Panc1 (cell line): ENCODE results near the gene SALL3. TPM values are rescaled to one million over a fixed set of nuclear protein-coding genes. Genes with fewer than 3 reads are reported as not detected.

Experiments
- ATAC-seq: fragments of 200-7000 bp; cut with Tn5 transposase; 2 replicates; pipeline ENCODE4 v1.9.1; 2020; ENCODE audit warnings: mild to moderate bottlenecking, moderate library complexity
- BruUV-seq: library from RNA; stranded (reverse); fragments of 400-500 nt; replicated peaks from 2 replicates; lab custom pipeline; 2021; lab: Mats Ljungman, UMichigan
- CTCF ChIA-PET: fragments of 300-600 bp; sonication (Branson Sonifier 250); formaldehyde crosslinking; loops from one replicate; lab custom pipeline; 2022; ENCODE audit warnings: antibody characterized with exemption; lab: Charles Lee
- POLR2A ChIA-PET: fragments of 300-600 bp; sonication (Branson Sonifier 250); formaldehyde crosslinking; loops from one replicate; lab custom pipeline; 2022; ENCODE audit warnings: antibody characterized with exemption; lab: Charles Lee
- DNase-seq: peaks from one replicate; pipeline ENCODE4 v3.0.0-alpha.2; 2010; ENCODE audit warnings: low read depth, low spot score
- H3K27ac ChIP-seq: 2 replicates; pipeline ENCODE4 v1.5.1; 2011; ENCODE audit warnings: mild to moderate bottlenecking, low read length, inconsistent platforms
- H3K27me3 ChIP-seq: fragments of 200-500 bp; sonication (Bioruptor generic); 2 replicates; pipeline ENCODE4 v1.6.0; 2014; ENCODE audit warnings: low read length, inconsistent platforms; ENCODE audit not compliant: control insufficient read depth, insufficient read depth
- H3K36me3 ChIP-seq: fragments of 200-500 bp; sonication (Bioruptor generic); 2 replicates; pipeline ENCODE4 v1.5.1; 2014; ENCODE audit warnings: inconsistent platforms, mild to moderate bottlenecking, low read length, moderate library complexity; ENCODE audit not compliant: control insufficient read depth, insufficient read depth
- H3K4me1 ChIP-seq: 2 replicates; pipeline ENCODE4 v1.5.1; 2011; ENCODE audit warnings: inconsistent platforms, mild to moderate bottlenecking, low read length, moderate library complexity; ENCODE audit not compliant: control insufficient read depth, insufficient read depth
- H3K4me3 ChIP-seq, 2 experiments: 2 replicates each; pipeline ENCODE4 v1.5.1; 2011 to 2012; ENCODE audit warnings: low read depth in 2 of 2, low read length in 2 of 2, mild to moderate bottlenecking in 2 of 2, inconsistent platforms in 1 of 2, moderate library complexity in 1 of 2
- H3K9me3 ChIP-seq: fragments of 200-500 bp; sonication (Bioruptor generic); 2 replicates; pipeline ENCODE4 v1.5.1; 2014; ENCODE audit warnings: low read depth, mild to moderate bottlenecking, inconsistent platforms, low read length, moderate library complexity; ENCODE audit not compliant: control insufficient read depth, insufficient read depth
- POLR2AphosphoS5 ChIP-seq: IDR thresholded peaks from 2 replicates; pipeline ENCODE4 v1.6.1; 2012; ENCODE audit warnings: mild to moderate bottlenecking, low read depth, low read length, moderate library complexity
- SIN3A ChIP-seq: IDR thresholded peaks from 2 replicates; pipeline ENCODE4 v1.6.1; 2012; ENCODE audit warnings: low read depth, mild to moderate bottlenecking, low read length, moderate library complexity, borderline replicate concordance; ENCODE audit not compliant: insufficient read depth
- TCF7L2 ChIP-seq: IDR thresholded peaks from 2 replicates; pipeline ENCODE4 v1.6.1; 2011; ENCODE audit warnings: mild to moderate bottlenecking, low read depth, low read length, inconsistent platforms
- in situ Hi-C: cut with HindIII; loops from 2 replicates; pipeline ENCODE4 v1.10.0; 2016; ENCODE audit warnings: low sequenced_read_pairs, low pct_unique_long_range_greater_than_20kb
- intact Hi-C: fragments of 100-400 bp; cut with micrococcal nuclease; formaldehyde crosslinking; loops from one replicate; pipeline ENCODE4 v1.10.0; 2022; ENCODE audit not compliant: unreplicated experiment
- total RNA-seq: library from RNA; stranded (reverse); gene quantifications from one replicate; pipeline ENCODE4 v1.2.1, GENCODE V29; 2021; ENCODE audit not compliant: unreplicated experiment
- TF ChIP-seq, protein P1 (sequence below): fragments of 450-650 bp; IDR thresholded peaks from 2 replicates; pipeline ENCODE4 v1.5.1; 2017; ENCODE audit warnings: mild to moderate bottlenecking
- TF ChIP-seq, protein P2 (sequence below), 2 experiments: IDR thresholded peaks; 2 replicates each; pipeline ENCODE4 v1.6.1; 2011 to 2012; ENCODE audit warnings: low read depth in 2 of 2, control low read depth in 1 of 2, low read length in 1 of 2, mild to moderate bottlenecking in 1 of 2, moderate library complexity in 1 of 2; ENCODE audit not compliant: insufficient read depth in 1 of 2

SALL3 gene
- total RNA-seq, 1 experiment from 2014 or later: not detected

DNA sequence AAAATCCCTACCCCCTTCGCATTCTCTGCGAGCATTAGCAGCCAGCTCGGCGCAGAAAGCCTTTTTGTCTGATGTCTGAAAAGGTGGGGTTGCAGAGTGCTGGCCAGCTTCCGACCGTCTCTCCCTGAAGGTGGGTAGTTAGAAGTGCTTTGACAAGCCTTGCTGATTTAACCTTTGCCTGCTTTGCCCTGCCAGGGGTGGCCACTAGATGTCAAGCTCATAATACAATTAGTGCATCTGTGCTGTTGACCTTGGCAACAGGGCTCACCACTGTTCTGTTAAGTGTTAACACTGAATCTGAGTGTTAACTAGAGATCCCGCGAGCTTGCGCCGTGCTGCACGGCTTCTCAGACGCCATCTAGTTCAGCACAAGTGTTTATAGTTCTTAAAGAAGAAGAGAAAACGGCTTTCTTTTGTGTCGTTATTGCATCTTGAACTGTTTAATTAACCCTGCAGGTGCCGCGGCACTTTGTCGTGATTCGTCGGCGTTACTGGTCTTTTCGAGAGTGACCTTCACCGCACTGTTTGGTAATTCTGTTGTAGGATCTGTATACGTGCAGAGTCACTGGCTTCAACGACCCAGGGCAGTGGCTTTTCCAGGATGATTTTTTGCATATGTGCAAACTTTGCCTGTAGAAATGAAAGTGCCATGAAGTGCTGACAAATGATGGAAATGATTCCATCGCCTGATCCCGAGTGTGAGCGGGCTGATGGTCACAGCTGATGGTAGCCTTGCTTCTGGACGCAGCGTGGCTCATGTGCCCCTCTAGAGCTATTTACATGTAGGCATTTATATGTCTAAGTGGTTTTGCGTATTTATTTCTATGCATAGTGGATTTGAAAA lies 5.5 kb downstream of the SALL3 start:
- Histone ChIP-seq H3K27ac (no peak overlapping the region), H3K9me3 (no peaks in the 10 kb centered on the region), H3K36me3 (no peaks in the 10 kb centered on the region), H3K4me1 (peaks cover 12% of the 10 kb centered on the region), H3K27me3 (peaks cover 37% of the 10 kb centered on the region), H3K4me3 (peak overlapping the region in 1 of 2 experiments; percentile 2; a peak in 1 of 4 replicates)
- BruUV-seq: no TSS peak
- POLR2A ChIA-PET: no interaction called here
- intact Hi-C loops: loop anchor here (5.0 to 10.0 kb wide), 5 partner anchors 108 to 1070 kb away; no protein-coding TSS in a partner anchor
- peak; percentile 91 for ATAC-seq
- in situ Hi-C loops: no loop called here
- DNase-seq: peak; percentile 50
- TF ChIP-seq, protein P1, sequence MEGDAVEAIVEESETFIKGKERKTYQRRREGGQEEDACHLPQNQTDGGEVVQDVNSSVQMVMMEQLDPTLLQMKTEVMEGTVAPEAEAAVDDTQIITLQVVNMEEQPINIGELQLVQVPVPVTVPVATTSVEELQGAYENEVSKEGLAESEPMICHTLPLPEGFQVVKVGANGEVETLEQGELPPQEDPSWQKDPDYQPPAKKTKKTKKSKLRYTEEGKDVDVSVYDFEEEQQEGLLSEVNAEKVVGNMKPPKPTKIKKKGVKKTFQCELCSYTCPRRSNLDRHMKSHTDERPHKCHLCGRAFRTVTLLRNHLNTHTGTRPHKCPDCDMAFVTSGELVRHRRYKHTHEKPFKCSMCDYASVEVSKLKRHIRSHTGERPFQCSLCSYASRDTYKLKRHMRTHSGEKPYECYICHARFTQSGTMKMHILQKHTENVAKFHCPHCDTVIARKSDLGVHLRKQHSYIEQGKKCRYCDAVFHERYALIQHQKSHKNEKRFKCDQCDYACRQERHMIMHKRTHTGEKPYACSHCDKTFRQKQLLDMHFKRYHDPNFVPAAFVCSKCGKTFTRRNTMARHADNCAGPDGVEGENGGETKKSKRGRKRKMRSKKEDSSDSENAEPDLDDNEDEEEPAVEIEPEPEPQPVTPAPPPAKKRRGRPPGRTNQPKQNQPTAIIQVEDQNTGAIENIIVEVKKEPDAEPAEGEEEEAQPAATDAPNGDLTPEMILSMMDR: peak; percentile 75
- TF ChIP-seq, protein P2, sequence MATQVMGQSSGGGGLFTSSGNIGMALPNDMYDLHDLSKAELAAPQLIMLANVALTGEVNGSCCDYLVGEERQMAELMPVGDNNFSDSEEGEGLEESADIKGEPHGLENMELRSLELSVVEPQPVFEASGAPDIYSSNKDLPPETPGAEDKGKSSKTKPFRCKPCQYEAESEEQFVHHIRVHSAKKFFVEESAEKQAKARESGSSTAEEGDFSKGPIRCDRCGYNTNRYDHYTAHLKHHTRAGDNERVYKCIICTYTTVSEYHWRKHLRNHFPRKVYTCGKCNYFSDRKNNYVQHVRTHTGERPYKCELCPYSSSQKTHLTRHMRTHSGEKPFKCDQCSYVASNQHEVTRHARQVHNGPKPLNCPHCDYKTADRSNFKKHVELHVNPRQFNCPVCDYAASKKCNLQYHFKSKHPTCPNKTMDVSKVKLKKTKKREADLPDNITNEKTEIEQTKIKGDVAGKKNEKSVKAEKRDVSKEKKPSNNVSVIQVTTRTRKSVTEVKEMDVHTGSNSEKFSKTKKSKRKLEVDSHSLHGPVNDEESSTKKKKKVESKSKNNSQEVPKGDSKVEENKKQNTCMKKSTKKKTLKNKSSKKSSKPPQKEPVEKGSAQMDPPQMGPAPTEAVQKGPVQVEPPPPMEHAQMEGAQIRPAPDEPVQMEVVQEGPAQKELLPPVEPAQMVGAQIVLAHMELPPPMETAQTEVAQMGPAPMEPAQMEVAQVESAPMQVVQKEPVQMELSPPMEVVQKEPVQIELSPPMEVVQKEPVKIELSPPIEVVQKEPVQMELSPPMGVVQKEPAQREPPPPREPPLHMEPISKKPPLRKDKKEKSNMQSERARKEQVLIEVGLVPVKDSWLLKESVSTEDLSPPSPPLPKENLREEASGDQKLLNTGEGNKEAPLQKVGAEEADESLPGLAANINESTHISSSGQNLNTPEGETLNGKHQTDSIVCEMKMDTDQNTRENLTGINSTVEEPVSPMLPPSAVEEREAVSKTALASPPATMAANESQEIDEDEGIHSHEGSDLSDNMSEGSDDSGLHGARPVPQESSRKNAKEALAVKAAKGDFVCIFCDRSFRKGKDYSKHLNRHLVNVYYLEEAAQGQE (IDR thresholded peaks at IDR 0.05; ENCODE audit: insufficient read depth in 1 of 2, low read depth in 2 of 2, low read length in 1 of 2): no peak
- CTCF ChIA-PET: interaction anchor here (0.6 to 1.7 kb wide), 3 partner anchors 77 to 112 kb away, joined by 3 to 7 read pairs (median 6); no protein-coding TSS in a partner anchor

DNA sequence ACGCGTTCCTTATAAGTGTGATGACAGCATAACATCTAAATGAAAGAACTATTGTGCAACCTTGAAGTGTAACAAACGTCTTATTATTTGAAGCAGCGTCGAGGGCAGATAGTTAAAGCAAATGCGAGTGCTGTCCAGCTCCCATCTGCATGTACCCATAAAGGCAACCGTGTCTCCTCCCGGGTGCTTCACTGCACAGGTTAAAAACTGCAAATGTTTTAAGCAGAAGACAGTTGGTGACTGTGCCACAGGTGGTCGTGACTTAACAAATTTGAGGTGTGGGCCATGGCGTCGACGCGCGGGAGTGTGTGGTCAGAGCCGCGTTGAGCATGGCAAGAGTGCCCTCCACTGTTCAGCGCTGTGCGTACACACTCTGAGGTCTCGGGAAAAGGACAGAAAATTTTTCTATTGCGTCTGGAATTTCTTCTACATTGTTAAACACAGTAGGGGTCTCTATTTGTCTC lies 6.4 kb downstream of the SALL3 start:
- peak; percentile 95 for ATAC-seq
- H3K4me1 ChIP-seq: peaks cover 12% of the 10 kb centered on the region

More for the DNA sequence above, 6.4 kb downstream of the SALL3 start:
- no TSS peak for BruUV-seq
- in situ Hi-C loops: no loop called here
- no peak overlapping the region for H3K27ac ChIP-seq
- ChIA-PET POLR2A (no interaction called here), CTCF (interaction anchor here (0.6 to 1.7 kb wide), 2 partner anchors 78 to 111 kb away, joined by 3 to 7 read pairs; no protein-coding TSS in a partner anchor)
- H3K36me3 ChIP-seq: no peaks in the 10 kb centered on the region
- TF ChIP-seq TCF7L2: no peak
- TF ChIP-seq, protein P2 (IDR thresholded peaks at IDR 0.05; ENCODE audit: insufficient read depth in 1 of 2, low read depth in 2 of 2, low read length in 1 of 2): peak in 1 of 2 experiments; percentile 31; a peak in 1 of 4 replicates
- no peak for TF ChIP-seq SIN3A
- TF ChIP-seq, protein P1: peak; percentile 93
- no peak for TF ChIP-seq POLR2AphosphoS5
- intact Hi-C loops: loop anchor here (2.0 to 10.0 kb wide), 6 partner anchors 109 to 1221 kb away; no protein-coding TSS in a partner anchor
- peak; percentile 20 for DNase-seq
- no peaks in the 10 kb centered on the region for H3K9me3 ChIP-seq
- peaks cover 37% of the 10 kb centered on the region for H3K27me3 ChIP-seq
- H3K4me3 ChIP-seq: no peak overlapping the region
